OCI-LY1 (cell line): ENCODE data around the gene NEDD4L.

Experiments
- EZH2 ChIP-seq: fragments of 200-600 bp; sonication (generic), shearing (Covaris generic); IDR thresholded peaks from 2 replicates; pipeline ENCODE4 v1.8.0; 2017; ENCODE audit warnings: borderline replicate concordance, mixed run types, mild to moderate bottlenecking, antibody characterized with exemption, low read length, moderate library complexity, mixed read lengths
- TF ChIP-seq, protein P1 (sequence below): fragments of 200-600 bp; sonication (generic), shearing (Covaris generic); IDR thresholded peaks from 2 replicates; pipeline ENCODE4 v1.5.1; 2017; ENCODE audit warnings: mild to moderate bottlenecking, antibody characterized with exemption, low read length, moderate library complexity, mixed read lengths

DNA sequence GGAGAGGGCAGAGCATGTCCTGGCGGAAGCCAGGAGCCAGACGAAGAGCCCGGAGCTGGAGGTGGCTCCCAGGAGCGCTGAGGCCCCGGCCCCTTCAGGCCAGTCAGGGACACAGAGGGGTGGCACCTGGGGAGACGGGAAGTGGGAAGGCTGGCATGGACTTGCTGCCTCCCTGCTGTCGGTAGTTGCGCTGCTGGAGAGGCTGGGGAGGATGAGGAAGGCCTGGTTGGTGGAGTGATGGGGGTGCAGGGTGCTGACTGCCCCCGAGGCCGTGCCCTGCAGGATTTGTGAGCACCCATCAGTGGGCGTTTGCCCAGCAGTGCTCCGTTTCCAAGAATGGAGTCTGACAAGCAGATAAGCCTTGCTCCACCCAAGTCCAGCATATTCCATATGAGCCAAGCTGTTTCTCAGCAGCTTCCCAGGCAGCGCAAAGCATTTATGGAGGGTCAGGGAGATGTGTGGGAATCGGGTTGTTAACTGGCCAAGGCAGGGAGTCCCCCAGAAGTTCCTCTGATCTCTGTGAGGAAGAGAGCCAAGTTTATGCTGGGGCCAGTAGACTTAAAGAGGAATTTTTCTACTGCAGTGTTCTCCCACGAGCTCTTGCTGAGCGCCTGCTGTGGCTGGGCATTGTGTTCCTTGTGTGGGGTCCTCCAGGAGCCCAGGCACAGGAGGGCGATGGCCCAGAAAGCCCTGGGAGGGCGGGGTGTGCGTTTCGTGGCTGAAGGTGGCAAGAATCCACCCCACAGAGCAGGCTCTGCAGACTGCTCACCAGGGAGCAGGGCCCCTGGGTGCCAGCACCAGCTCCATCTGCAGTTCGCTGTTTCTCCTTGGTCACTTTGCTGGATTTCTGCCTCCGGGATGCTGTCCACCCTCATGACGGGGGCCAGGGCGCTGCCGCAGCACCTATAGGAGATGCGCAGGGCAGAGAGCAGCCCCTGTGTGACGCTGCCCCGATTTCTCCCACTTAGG, 334.7 kb downstream of the NEDD4L start:
- TF ChIP-seq, protein P1, sequence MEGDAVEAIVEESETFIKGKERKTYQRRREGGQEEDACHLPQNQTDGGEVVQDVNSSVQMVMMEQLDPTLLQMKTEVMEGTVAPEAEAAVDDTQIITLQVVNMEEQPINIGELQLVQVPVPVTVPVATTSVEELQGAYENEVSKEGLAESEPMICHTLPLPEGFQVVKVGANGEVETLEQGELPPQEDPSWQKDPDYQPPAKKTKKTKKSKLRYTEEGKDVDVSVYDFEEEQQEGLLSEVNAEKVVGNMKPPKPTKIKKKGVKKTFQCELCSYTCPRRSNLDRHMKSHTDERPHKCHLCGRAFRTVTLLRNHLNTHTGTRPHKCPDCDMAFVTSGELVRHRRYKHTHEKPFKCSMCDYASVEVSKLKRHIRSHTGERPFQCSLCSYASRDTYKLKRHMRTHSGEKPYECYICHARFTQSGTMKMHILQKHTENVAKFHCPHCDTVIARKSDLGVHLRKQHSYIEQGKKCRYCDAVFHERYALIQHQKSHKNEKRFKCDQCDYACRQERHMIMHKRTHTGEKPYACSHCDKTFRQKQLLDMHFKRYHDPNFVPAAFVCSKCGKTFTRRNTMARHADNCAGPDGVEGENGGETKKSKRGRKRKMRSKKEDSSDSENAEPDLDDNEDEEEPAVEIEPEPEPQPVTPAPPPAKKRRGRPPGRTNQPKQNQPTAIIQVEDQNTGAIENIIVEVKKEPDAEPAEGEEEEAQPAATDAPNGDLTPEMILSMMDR = no peak
- no peak for TF ChIP-seq EZH2
